Kidney capillary endothelial cell (primary cell): Measurements from ENCODE around the gene BCHE.

Experiments
- DNase-seq: peaks from one replicate; pipeline ENCODE4 v3.0.0-alpha.2; 2018; ENCODE audit warnings: low spot score

BCHE gene

GRCh38 chr3:165749821-165750220 is 87.4 kb downstream of the BCHE start:
- DNase-seq: no peak

DNA sequence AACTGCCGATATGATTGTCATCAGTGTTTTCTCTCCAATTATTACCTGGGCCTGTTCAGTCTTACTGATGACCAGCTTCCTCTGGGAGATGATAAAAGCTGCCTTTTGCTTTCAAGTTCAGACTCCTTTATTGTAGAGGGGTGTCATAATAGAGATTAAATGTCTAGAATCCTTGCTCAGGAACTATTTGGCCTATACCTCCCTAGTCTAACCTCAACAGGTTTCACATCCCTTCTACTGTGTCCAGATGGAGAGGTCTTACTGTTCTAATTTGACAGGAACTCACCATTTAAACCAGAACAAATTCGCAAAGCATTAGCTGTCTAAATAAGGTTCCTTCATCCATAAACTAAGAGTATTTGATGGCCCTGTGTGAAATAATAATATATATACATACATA is 88.0 kb downstream of the BCHE start:
- no peak for DNase-seq

DNA sequence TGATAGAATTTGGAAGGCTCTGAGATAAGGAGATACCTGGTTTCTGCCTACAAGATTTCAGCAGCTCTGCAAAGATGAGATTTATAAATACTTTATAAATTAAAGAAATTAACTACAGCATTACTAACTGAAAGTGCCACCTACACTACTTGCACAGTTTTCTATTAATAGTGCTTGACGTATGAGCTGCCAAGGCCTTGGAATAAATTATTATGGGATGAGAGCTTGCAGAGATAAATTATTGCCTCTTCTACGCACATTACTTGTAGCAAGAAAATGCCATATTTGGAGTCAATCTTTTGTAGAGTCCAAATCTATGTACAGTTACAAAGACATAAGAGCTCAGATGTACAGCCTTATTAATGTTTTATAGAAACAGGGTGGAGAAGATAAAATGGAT is 89.1 kb downstream of the BCHE start:
- no peak for DNase-seq

- no peak for DNase-seq
These were observed 90.3 kb downstream of the BCHE start for GRCh38 chr3:165746874-165747273.

GRCh38 chr3:165744025-165744424 is 93.2 kb downstream of the BCHE start:
- no peak for DNase-seq

DNA sequence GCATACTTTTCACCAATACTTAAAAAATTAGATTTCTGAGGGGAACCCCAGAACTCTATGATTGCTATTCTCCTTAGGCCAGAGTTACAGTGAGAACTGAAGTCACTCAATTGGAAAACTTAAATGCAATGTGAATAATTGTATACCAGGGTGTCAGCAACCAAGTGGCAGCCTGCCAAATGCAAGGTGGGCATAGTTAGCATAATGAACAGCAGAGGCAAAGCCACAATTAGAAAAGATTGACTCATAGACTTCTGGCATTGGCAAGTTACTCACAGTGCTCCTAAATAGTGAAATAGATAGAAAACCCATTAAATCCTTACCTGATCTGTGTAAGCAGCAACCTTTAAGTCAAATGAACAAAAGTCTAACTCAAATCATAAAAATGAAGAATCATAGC is 94.9 kb downstream of the BCHE start:
- no peak for DNase-seq

DNA sequence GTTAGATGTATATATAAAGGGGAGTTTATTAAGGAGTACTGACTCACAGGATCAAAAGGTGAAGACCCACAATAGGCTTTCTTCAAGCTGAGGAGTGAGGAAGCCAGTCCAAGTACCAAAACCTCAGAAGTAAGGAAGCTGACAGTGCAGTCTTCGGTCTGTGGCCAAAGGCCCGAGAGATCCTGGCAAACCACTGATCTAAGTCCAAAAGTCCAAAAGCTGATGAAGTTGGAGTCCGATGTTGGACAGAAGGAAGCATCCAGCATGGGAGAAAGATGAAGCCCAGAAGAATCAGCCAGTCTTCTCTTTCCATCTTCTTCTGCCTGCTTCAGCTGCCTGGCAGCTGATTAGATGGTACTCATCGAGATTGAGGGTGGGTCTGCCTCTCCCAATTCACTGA is 107.5 kb downstream of the BCHE start:
- DNase-seq: no peak

GRCh38 chr3:165728924-165729323 is 108.3 kb downstream of the BCHE start:
- DNase-seq: no peak

GRCh38 chr3:165725296-165725695 is 111.9 kb downstream of the BCHE start:
- no peak for DNase-seq
